Esophagus squamous epithelium (tissue), 5 donors: ENCODE data around the gene TMEM81. TPM values are rescaled to one million over a fixed set of nuclear protein-coding genes. Genes with fewer than 3 reads are reported as not detected.

Experiments
- DNase-seq: peaks from one replicate; lab custom pipeline; 2025; lab: John Stamatoyannopoulos, UW
- H3K27ac ChIP-seq, 4 donors: fragments of 200-600 bp; sonication (generic); one replicate each; pipeline ENCODE4 v1.5.1; 2016 to 2019; ENCODE audit warnings: mild to moderate bottlenecking in 1 of 4
- H3K27me3 ChIP-seq, 4 donors: fragments of 200-600 bp; sonication (generic); 1 replicate in 3 of 4; 2 replicates in 1 of 4; pipeline versions ENCODE4 v1.5.1 to v1.6.0; 2017 to 2021; ENCODE audit warnings: antibody characterized with exemption in 1 of 4
- H3K36me3 ChIP-seq, 3 donors: fragments of 200-600 bp; sonication (generic); one replicate each; pipeline ENCODE4 v1.5.1; 2016 to 2019
- H3K4me1 ChIP-seq, 3 donors: fragments of 200-600 bp; sonication (generic); one replicate each; pipeline ENCODE4 v1.5.1; 2017 to 2019
- H3K4me3 ChIP-seq, 4 donors: fragments of 200-600 bp; sonication (generic); 1 replicate in 3 of 4; 2 replicates in 1 of 4; pipeline ENCODE4 v1.5.1; 2016 to 2019; ENCODE audit warnings: mild to moderate bottlenecking in 2 of 4, moderate library complexity in 1 of 4
- H3K9me3 ChIP-seq, 3 donors: fragments of 200-600 bp; sonication (generic); one replicate each; pipeline ENCODE4 v1.5.1; 2016 to 2019
- POLR2A ChIP-seq, 4 donors: fragments of 450-650 bp; IDR thresholded peaks; one replicate each; pipeline ENCODE4 v1.6.1; 2017; ENCODE audit warnings: antibody characterized with exemption in 4 of 4, mild to moderate bottlenecking in 4 of 4, moderate library complexity in 3 of 4
- WGBS, 2 donors: methylation state at CpG; one replicate each; pipeline ENCODE4 v1.1.5; 2018; 5-methylcytosine and 5-hydroxymethylcytosine counted together
- intact Hi-C: fragments of 100-400 bp; cut with DNase I; formaldehyde crosslinking; loops from one replicate; pipeline ENCODE4 v1.15.0; 2022
- total RNA-seq, 4 donors: library from RNA; depleted of rRNA; stranded (reverse); fragments of >200 nt; gene quantifications; one replicate each; pipeline ENCODE4 v1.1.0, GENCODE V29; 2016
- TF ChIP-seq, protein P1 (sequence below), 6 experiments: fragments of 450-650 bp in 4 of 6; fragments of 200-600 bp in 2 of 6; sonication (generic) in 2 of 6; IDR thresholded peaks; one replicate each; pipeline ENCODE4 v1.5.1; 2016 to 2019; ENCODE audit warnings: antibody characterized with exemption in 6 of 6, mild to moderate bottlenecking in 4 of 6, moderate library complexity in 4 of 6
- donor health status: DM: yes; HTN: yes; CAD: no.

TMEM81 gene
- total RNA-seq, 4 donors from 2014 or later = 1.4 to 2.2 (median 1.8) TPM

DNA sequence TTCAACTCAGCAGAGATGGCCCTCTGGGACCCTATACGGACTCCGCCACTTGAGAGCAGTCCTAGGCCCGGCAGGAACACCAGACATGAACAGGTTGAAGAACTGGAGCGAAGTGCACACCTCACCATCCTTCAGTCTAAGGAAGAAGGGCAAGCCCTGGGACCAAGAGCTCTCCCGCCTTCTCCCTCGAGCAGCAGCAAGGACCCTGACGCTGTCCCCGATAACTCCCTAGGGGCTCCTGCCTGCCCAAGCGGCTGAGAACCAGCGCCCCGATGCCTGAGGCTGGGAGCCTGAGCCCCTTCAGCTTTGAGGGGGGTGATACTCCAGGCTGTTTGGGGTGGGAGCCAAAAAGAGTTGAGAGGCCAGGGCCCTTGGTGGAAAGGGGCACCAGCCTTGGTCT is 10.2 kb downstream of the TMEM81 start:
- no peak for TF ChIP-seq POLR2A (IDR thresholded peaks at IDR 0.05)
- TF ChIP-seq, protein P1, sequence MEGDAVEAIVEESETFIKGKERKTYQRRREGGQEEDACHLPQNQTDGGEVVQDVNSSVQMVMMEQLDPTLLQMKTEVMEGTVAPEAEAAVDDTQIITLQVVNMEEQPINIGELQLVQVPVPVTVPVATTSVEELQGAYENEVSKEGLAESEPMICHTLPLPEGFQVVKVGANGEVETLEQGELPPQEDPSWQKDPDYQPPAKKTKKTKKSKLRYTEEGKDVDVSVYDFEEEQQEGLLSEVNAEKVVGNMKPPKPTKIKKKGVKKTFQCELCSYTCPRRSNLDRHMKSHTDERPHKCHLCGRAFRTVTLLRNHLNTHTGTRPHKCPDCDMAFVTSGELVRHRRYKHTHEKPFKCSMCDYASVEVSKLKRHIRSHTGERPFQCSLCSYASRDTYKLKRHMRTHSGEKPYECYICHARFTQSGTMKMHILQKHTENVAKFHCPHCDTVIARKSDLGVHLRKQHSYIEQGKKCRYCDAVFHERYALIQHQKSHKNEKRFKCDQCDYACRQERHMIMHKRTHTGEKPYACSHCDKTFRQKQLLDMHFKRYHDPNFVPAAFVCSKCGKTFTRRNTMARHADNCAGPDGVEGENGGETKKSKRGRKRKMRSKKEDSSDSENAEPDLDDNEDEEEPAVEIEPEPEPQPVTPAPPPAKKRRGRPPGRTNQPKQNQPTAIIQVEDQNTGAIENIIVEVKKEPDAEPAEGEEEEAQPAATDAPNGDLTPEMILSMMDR (IDR thresholded peaks at IDR 0.05) = no peak
- intact Hi-C loops = no loop called here

GRCh38 chr1:205073511-205073910 is 10.7 kb downstream of the TMEM81 start:
- Histone ChIP-seq H3K27me3 (no peaks in the 10 kb centered on the region), H3K4me3 (no peak overlapping the region), H3K4me1 (peaks cover 0 to 6% (median 0%) of the 10 kb centered on the region in 3 donors), H3K9me3 (no peaks in the 10 kb centered on the region), H3K27ac (no peak overlapping the region), H3K36me3 (no peaks in the 10 kb centered on the region)
- TF ChIP-seq, protein P1 (IDR thresholded peaks at IDR 0.05) = no peak
- no peak for TF ChIP-seq POLR2A (IDR thresholded peaks at IDR 0.05)
- DNase-seq = no peak
- WGBS, 2 donors = 70 to 86% methylated on average over 4 to 5 of the region's 12 CpGs
- intact Hi-C loops = no loop called here

More for the DNA sequence above, 10.2 kb downstream of the TMEM81 start:
- no peaks in the 10 kb centered on the region for H3K27me3 ChIP-seq
- H3K9me3 ChIP-seq = no peaks in the 10 kb centered on the region
- no peak overlapping the region for H3K27ac ChIP-seq
- H3K4me1 ChIP-seq = peaks cover 0 to 6% (median 0%) of the 10 kb centered on the region in 3 donors
- 82 to 90% methylated on average over 4 to 6 of the region's 11 CpGs for WGBS, 2 donors
- H3K36me3 ChIP-seq = no peaks in the 10 kb centered on the region
- H3K4me3 ChIP-seq = no peak overlapping the region
- DNase-seq = no peak

- peaks cover 0 to 6% (median 0%) of the 10 kb centered on the region in 3 donors for H3K4me1 ChIP-seq
- 60 to 61% methylated on average over 7 to 8 of the region's 8 CpGs for WGBS, 2 donors
- H3K9me3 ChIP-seq = no peaks in the 10 kb centered on the region
- no peaks in the 10 kb centered on the region for H3K36me3 ChIP-seq
- DNase-seq = no peak
- no peak overlapping the region for H3K27ac ChIP-seq
- H3K4me3 ChIP-seq = no peak overlapping the region
- no peaks in the 10 kb centered on the region for H3K27me3 ChIP-seq
- intact Hi-C loops = no loop called here
- TF ChIP-seq POLR2A (IDR thresholded peaks at IDR 0.05) = no peak
- TF ChIP-seq, protein P1 (IDR thresholded peaks at IDR 0.05) = no peak
These were observed 11.4 kb downstream of the TMEM81 start for GRCh38 chr1:205072881-205073280.

- Histone ChIP-seq H3K36me3 (no peaks in the 10 kb centered on the region), H3K4me3 (no peak overlapping the region), H3K4me1 (peaks cover 0 to 6% (median 0%) of the 10 kb centered on the region in 3 donors), H3K9me3 (no peaks in the 10 kb centered on the region), H3K27ac (no peak overlapping the region), H3K27me3 (no peaks in the 10 kb centered on the region)
- intact Hi-C loops = no loop called here
- DNase-seq = no peak
- TF ChIP-seq, protein P1 (IDR thresholded peaks at IDR 0.05) = no peak
- no peak for TF ChIP-seq POLR2A (IDR thresholded peaks at IDR 0.05)
- whole genome bisulfite sequencing, 2 donors = 76 to 83% methylated on average over 6 of the region's 9 CpGs
These were observed 12.0 kb downstream of the TMEM81 start for GRCh38 chr1:205072286-205072685.

DNA sequence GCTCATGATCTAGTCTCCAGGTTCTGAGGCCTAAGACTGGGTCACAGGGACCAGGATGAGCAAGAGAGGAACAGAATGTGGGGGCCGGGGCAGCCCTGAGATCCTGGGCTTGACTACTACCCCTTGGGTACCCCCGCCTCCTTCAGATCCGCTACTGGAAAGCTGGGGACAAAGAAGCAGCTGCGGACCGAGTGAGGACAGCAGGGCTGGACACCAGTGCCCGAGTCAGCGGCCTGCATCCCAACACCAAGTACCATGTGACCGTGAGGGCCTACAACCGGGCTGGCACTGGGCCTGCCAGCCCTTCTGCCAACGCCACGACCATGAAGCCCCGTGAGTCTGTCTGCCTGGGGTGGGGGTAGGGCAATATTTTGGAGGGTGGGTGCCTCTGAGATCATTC is 12.5 kb downstream of the TMEM81 start:
- TF ChIP-seq, protein P1 (IDR thresholded peaks at IDR 0.05) = no peak
- TF ChIP-seq POLR2A (IDR thresholded peaks at IDR 0.05) = no peak
- Histone ChIP-seq H3K27me3 (no peaks in the 10 kb centered on the region), H3K9me3 (no peaks in the 10 kb centered on the region), H3K27ac (no peak overlapping the region), H3K36me3 (no peaks in the 10 kb centered on the region), H3K4me3 (no peak overlapping the region), H3K4me1 (peaks cover 0 to 6% (median 0%) of the 10 kb centered on the region in 3 donors)
- intact Hi-C loops = no loop called here
- no peak for DNase-seq
- WGBS, 2 donors = 100% methylated on average over 1 of the region's 12 CpGs; no CpG with 5 or more reads in 1 of the 2 donors
